HepG2 (cell line): ENCODE measurements around the gene HHIPL2. TPM values are rescaled to one million over a fixed set of nuclear protein-coding genes. Genes with fewer than 3 reads are reported as not detected.

Source experiments
- ATAC-seq: fragments of 200-7000 bp; cut with Tn5 transposase; 3 replicates; pipeline ENCODE4 v1.9.1; 2020; ENCODE audit warnings: mild to moderate bottlenecking, moderate library complexity
- BruUV-seq: library from RNA; stranded (reverse); fragments of 400-500 nt; replicated peaks from 2 replicates; lab custom pipeline; 2021; lab: Mats Ljungman, UMichigan
- CTCF ChIA-PET: fragments of 300-600 bp; formaldehyde crosslinking; extraction: SDS; loops from one replicate; lab custom pipeline; 2021; ENCODE audit warnings: low total read pairs, inconsistent platforms, low intra/inter-chr PET ratio; lab: Yijun Ruan, JAX
- POLR2A ChIA-PET: fragments of 350-600 bp; sonication (Branson Sonifier 250); formaldehyde crosslinking; loops from one replicate; lab custom pipeline; 2020; ENCODE audit warnings: antibody characterized with exemption, inconsistent platforms; lab: Yijun Ruan, JAX
- DNase-seq: peaks from one replicate; pipeline ENCODE4 v3.0.0-alpha.2; 2015; ENCODE audit warnings: low spot score
- FAIRE-seq: peaks from 3 replicates; lab custom pipeline; 2011; peaks lifted over from hg19 to GRCh38; lab: Jason Lieb, UNC
- H2AFZ ChIP-seq: one replicate; pipeline ENCODE4 v1.6.1; 2011; ENCODE audit warnings: low read length, inconsistent platforms
- H3K27ac ChIP-seq: fragments of 300-600 bp; 3 replicates; pipeline ENCODE4 v1.8.0; 2011; ENCODE audit warnings: mixed run types, mild to moderate bottlenecking, mixed read lengths, low read length, inconsistent platforms; ENCODE audit not compliant: insufficient read depth; ENCODE audit errors: extremely low read length
- H3K27me3 ChIP-seq, 2 experiments: fragments of 200-600 bp in 1 of 2; 2 replicates in 1 of 2; 3 replicates in 1 of 2; pipeline versions ENCODE4 v1.6.0 to v1.8.0; 2011; ENCODE audit warnings: low read length in 2 of 2, mild to moderate bottlenecking in 2 of 2, moderate library complexity in 2 of 2, inconsistent platforms in 1 of 2; ENCODE audit not compliant: insufficient read depth in 2 of 2, control insufficient read depth in 1 of 2
- H3K36me3 ChIP-seq, 2 experiments: fragments of 200-600 bp in 1 of 2; replicated peaks in 1 of 2; 2 replicates in 1 of 2; 3 replicates in 1 of 2; pipeline versions ENCODE4 v1.5.1 to v1.8.0; 2011; ENCODE audit warnings: low read length in 2 of 2, inconsistent platforms in 1 of 2; ENCODE audit not compliant: insufficient read depth in 2 of 2, control insufficient read depth in 1 of 2
- H3K4me1 ChIP-seq: 2 replicates; pipeline ENCODE4 v1.5.1; 2012; ENCODE audit warnings: low read length, inconsistent platforms; ENCODE audit not compliant: insufficient read depth
- H3K4me2 ChIP-seq: 2 replicates; pipeline ENCODE4 v1.6.0; 2011; ENCODE audit warnings: low read depth, low read length, inconsistent platforms
- H3K4me3 ChIP-seq, 3 experiments: fragments of 200-600 bp in 1 of 3; sonication (generic), shearing (Covaris generic) in 1 of 3; replicated peaks in 1 of 3; 2 replicates each; pipeline ENCODE4 v1.5.1; 2011 to 2016; ENCODE audit warnings: low read length in 3 of 3, inconsistent platforms in 2 of 3, low read depth in 2 of 3, mild to moderate bottlenecking in 2 of 3, control low read depth in 1 of 3, mixed read lengths in 1 of 3; ENCODE audit not compliant: insufficient read depth in 1 of 3
- H3K79me2 ChIP-seq: one replicate; pipeline ENCODE4 v1.6.1; 2011; ENCODE audit warnings: low read length, inconsistent platforms; ENCODE audit not compliant: insufficient read depth
- H3K9ac ChIP-seq: 2 replicates; pipeline ENCODE4 v1.6.0; 2011; ENCODE audit warnings: mild to moderate bottlenecking, low read depth, low read length, inconsistent platforms; ENCODE audit not compliant: insufficient read depth
- H3K9me3 ChIP-seq: 2 replicates; pipeline ENCODE4 v1.5.1; 2012; ENCODE audit warnings: mild to moderate bottlenecking, low read length
- H4K20me1 ChIP-seq: 2 replicates; pipeline ENCODE4 v1.6.0; 2011; ENCODE audit warnings: inconsistent platforms, mild to moderate bottlenecking, low read length, moderate library complexity; ENCODE audit not compliant: insufficient read depth
- ATRX ChIP-seq: sonication (generic); formaldehyde crosslinking; IDR thresholded peaks from 2 replicates; pipeline ENCODE4 v1.4.0; 2020; ENCODE audit warnings: missing genetic modification reagents, borderline replicate concordance
- CCAR2 ChIP-seq: fragments of 200-400 bp; formaldehyde crosslinking; optimal IDR thresholded peaks from 2 replicates; pipeline ENCODE3; 2018; ENCODE audit warnings: low read depth, mild to moderate bottlenecking, low read length, moderate library complexity
- IKZF4 ChIP-seq: sonication (generic); formaldehyde crosslinking; IDR thresholded peaks from 2 replicates; pipeline ENCODE4 v1.5.1; 2020; ENCODE audit warnings: borderline replicate concordance, mild to moderate bottlenecking, low read depth, missing genetic modification reagents; ENCODE audit errors: not compliant biosample characterization
- NR2F1 ChIP-seq, 2 experiments: fragments of 450-650 bp in 1 of 2; formaldehyde crosslinking in 1 of 2; IDR thresholded peaks; 2 replicates each; pipeline versions ENCODE4 v1.5.0 to v1.6.1; 2016 to 2020; ENCODE audit warnings: mild to moderate bottlenecking in 1 of 2, missing compliant biosample characterization in 1 of 2, missing genetic modification reagents in 1 of 2, moderate library complexity in 1 of 2
- TGIF2 ChIP-seq: IDR thresholded peaks from 2 replicates; pipeline ENCODE4 v1.6.1; 2016; ENCODE audit warnings: control low read depth, missing compliant biosample characterization
- ZNF337 ChIP-seq: sonication (generic); formaldehyde crosslinking; IDR thresholded peaks from 2 replicates; pipeline ENCODE4 v1.5.1; 2020; ENCODE audit warnings: missing genetic modification reagents, low read depth, mild to moderate bottlenecking, borderline replicate concordance
- ZNF354B ChIP-seq: sonication (generic); formaldehyde crosslinking; IDR thresholded peaks from 2 replicates; pipeline ENCODE4 v1.8.0; 2022; ENCODE audit warnings: mild to moderate bottlenecking, missing genetic modification reagents
- ZNF460 ChIP-seq: sonication (generic); formaldehyde crosslinking; IDR thresholded peaks from 2 replicates; pipeline ENCODE4 v1.5.1; 2020; ENCODE audit warnings: missing genetic modification reagents, mild to moderate bottlenecking, borderline replicate concordance
- WGBS: methylation state at CpG from one replicate; pipeline ENCODE4 v1.1.6; 2017; ENCODE audit warnings: low lambda C conversion rate; 5-methylcytosine and 5-hydroxymethylcytosine counted together
- in situ Hi-C: cut with HindIII; loops from 2 replicates; pipeline ENCODE4 v1.10.0; 2017; ENCODE audit warnings: low pct_unique_long_range_greater_than_20kb; ENCODE audit not compliant: extremely low pct_ligation_motif_present
- intact Hi-C: fragments of 100-400 bp; cut with micrococcal nuclease; formaldehyde crosslinking; loops from one replicate; pipeline ENCODE4 v1.10.0; 2022; ENCODE audit not compliant: unreplicated experiment
- polyA plus RNA-seq, 8 experiments: library from polyadenylated mRNA; depleted of rRNA in 3 of 8; stranded (reverse) in 7 of 8; unstranded in 1 of 8; fragments of >200 nt; fragmentation: Illumina TruSeq in 4 of 8; extraction: Trizol in 4 of 8; gene quantifications; 2 replicates each; pipeline versions ENCODE4 v1.2.1 to v1.2.3, GENCODE V29; 2011 to 2016; ENCODE audit warnings: low read depth in 4 of 8, missing spikeins in 1 of 8, mixed read lengths in 1 of 8; ENCODE audit not compliant: insufficient read depth in 1 of 8
- total RNA-seq, 5 experiments: library from RNA; depleted of rRNA; stranded (reverse); fragments of >200 nt; fragmentation: Illumina TruSeq; extraction: Trizol; gene quantifications; 2 replicates each; pipeline ENCODE4 v1.2.3, GENCODE V29; 2016; ENCODE audit warnings: low read depth in 1 of 5
- TF ChIP-seq, protein P1 (sequence below): sonication (generic); formaldehyde crosslinking; IDR thresholded peaks from 2 replicates; pipeline ENCODE4 v1.8.1; 2023; ENCODE audit warnings: missing genetic modification reagents, inconsistent platforms, borderline replicate concordance
- TF ChIP-seq, protein P2 (sequence below): sonication (generic); formaldehyde crosslinking; conservative IDR thresholded peaks from 2 replicates; pipeline ENCODE4 v1.5.0; 2020; ENCODE audit warnings: missing genetic modification reagents

The HHIPL2 gene
- total and polyA plus RNA-seq, 2 of the 13 experiments (the other 11 are each of a cell fraction or from before 2014, with no cell fraction given) = 0.53 to 1.3 TPM

DNA sequence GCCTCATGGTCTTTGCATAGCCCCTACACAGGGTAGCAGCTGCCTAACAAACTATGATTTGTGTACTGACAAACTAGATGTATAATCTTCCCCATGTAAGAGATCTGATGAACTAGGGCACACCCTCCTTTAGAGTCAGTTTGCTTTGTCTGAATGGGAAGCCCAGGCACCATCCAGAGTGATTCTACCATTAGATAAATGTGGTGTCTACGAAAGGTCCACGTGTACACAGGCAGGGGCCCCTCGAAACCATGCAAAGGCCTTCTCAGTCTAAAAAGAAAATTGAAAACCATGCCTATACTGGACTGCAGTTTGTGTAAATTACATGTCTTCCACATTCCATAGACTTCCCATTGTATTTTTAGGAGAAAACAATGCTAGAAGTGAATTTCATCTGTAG, 18.7 kb downstream of the HHIPL2 start (continued):
- TF ChIP-seq, protein P1, sequence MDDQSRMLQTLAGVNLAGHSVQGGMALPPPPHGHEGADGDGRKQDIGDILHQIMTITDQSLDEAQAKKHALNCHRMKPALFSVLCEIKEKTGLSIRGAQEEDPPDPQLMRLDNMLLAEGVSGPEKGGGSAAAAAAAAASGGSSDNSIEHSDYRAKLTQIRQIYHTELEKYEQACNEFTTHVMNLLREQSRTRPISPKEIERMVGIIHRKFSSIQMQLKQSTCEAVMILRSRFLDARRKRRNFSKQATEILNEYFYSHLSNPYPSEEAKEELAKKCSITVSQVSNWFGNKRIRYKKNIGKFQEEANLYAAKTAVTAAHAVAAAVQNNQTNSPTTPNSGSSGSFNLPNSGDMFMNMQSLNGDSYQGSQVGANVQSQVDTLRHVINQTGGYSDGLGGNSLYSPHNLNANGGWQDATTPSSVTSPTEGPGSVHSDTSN (CRISPR knock-in tag) = no peak

DNA sequence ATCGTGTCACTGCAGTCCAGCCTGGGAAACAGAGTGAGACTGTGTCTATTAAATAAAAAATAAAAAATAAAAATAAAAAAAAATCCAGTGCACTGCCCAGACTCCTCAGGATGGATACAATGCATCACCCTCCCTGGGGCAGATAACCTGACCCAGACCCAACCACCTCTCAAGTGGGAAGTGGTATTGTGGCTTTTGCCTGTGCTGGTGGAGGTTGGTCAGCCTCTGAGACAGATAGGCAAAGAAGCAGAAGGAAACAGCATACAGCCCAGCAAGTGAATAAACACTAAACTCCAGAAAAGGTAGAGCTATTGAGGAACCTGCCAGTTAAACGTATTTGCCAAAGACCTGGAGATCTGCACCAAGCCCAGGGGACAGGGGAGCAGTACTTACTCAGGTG, 22.0 kb downstream of the HHIPL2 start:
- no peak overlapping the region for H3K4me2 ChIP-seq
- ATAC-seq (no peak), FAIRE-seq (no peak), DNase-seq (no peak)
- peaks cover 18% of the 10 kb centered on the region for H3K4me1 ChIP-seq
- no peaks in the 10 kb centered on the region for H3K27me3 ChIP-seq
- in situ Hi-C loops (no loop called here), intact Hi-C loops (no loop called here)
- H4K20me1 ChIP-seq = no peaks in the 10 kb centered on the region
- POLR2A ChIA-PET = no interaction called here
- H2AFZ ChIP-seq = no peak overlapping the region
- H3K27ac ChIP-seq = no peak overlapping the region
- H3K36me3 ChIP-seq = no peaks in the 10 kb centered on the region
- no peaks in the 10 kb centered on the region for H3K79me2 ChIP-seq
- no peaks in the 10 kb centered on the region for H3K9me3 ChIP-seq
- CTCF ChIA-PET = no interaction called here
- H3K4me3 ChIP-seq = no peak overlapping the region
- no TSS peak for BruUV-seq
- WGBS = 69% methylated on average over 2 of the region's 2 CpGs
- TF ChIP-seq ATRX (CRISPR knock-in tag) = no peak
- no peak for TF ChIP-seq NR2F1 (CRISPR knock-in tag; IDR thresholded peaks at IDR 0.05)
- TF ChIP-seq IKZF4 (CRISPR knock-in tag) = no peak
- no peak for TF ChIP-seq TGIF2 (CRISPR knock-in tag)
- TF ChIP-seq ZNF460 (CRISPR knock-in tag) = no peak
- TF ChIP-seq ZNF354B = no peak
- TF ChIP-seq CCAR2 = no peak
- no peak for TF ChIP-seq ZNF337 (CRISPR knock-in tag)
- TF ChIP-seq, protein P2, sequence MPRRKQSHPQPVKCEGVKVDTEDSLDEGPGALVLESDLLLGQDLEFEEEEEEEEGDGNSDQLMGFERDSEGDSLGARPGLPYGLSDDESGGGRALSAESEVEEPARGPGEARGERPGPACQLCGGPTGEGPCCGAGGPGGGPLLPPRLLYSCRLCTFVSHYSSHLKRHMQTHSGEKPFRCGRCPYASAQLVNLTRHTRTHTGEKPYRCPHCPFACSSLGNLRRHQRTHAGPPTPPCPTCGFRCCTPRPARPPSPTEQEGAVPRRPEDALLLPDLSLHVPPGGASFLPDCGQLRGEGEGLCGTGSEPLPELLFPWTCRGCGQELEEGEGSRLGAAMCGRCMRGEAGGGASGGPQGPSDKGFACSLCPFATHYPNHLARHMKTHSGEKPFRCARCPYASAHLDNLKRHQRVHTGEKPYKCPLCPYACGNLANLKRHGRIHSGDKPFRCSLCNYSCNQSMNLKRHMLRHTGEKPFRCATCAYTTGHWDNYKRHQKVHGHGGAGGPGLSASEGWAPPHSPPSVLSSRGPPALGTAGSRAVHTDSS = no peak
- H3K9ac ChIP-seq = no peak overlapping the region
